HG02884 (cell line): Measurements from ENCODE around the gene FKTN.
"Not testable (repeated sequence)": the region's sequence is repeated elsewhere in the genome, so short reads cannot be mapped to it uniquely, and the experiment has no call there.

ENCODE experiments used
- ATAC-seq: cut with Tn5 transposase; IDR thresholded peaks from one replicate; pipeline ENCODE4 v1.9.1; 2021; ENCODE audit warnings: mild to moderate bottlenecking, moderate library complexity; ENCODE audit not compliant: unreplicated experiment

Gene FKTN

DNA sequence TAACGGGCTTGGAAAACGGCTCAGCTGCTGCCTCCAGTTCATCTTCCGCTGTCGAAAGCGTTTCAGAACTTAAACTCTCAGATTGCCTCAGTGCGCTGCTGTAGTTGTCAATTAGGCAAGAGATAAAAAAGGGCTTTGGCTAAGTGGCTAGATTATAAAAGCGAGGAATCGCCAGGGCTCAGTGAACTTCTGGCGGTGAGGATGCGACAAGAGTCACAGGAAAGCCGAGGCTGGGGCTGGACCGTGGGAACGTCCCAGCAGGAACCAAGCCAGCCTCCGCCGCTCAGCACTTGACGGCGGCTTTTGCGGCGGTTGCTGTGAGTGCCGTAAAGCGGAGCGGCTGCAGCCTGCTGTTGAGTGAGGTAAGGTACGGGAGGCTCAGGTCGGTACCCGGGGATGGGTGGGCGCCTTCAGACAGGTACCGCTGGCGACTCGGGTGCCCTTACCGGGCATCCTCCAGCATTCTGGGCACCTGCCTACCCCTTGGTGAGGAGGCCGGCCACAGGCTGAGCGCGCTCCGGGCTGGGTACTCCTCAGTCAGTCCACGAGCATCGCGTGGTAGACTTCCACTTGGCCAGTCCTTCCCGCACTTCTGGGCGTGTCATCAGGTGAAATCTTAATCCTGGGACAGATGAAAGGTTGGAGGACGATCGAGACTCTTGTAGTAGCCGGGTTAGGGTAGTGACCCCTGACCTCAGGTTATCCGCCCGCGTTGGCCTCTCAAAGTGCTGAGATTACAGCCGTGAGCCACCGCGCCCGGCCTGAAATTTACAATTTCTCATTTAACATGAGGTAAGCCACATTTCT lies at the start of gene FKTN:
FKTN (plus strand) TSS at position 328 of the 807 bp plus-strand sequence. CDS start 16,902 bp downstream, outside the sequence.
- ATAC-seq: peak; percentile 91

DNA sequence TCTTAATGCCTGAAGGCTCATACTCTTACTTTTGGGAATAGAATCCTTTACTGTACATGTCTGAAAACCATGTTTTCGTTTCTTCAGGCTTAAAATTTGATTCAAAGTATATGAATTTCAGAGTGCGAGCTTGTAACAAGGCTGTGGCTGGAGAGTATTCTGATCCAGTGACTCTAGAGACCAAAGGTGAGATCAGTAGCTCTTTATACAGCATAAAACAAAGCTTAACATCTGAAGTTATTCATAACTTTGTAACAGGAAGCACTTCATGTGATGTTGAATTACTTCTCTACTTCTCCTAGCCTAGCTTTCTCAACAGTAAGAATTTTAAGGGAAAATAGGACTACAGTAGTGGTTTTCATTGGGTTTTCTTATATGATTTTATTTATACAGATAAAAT lies 49.4 kb upstream of the FKTN start:
- ATAC-seq: no peak

DNA sequence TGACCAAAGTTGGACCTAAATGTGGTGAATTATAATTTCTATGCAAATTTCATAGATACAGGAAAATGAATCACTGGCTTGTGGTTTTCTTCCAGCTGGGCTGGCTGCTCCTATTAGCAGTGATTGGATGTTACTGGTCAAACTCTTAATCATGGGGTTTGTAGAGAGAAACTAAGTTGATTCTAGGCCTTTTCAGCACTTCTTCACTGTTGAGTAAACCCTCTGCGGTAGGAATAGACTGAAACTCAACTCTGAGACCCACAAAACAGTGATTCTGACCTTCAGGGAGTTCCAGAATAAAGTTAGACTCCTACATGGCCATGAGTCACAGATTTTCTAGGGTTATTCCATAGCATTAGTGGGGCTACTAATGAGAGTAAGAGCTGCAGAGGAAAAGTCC lies 47.9 kb upstream of the FKTN start:
- ATAC-seq: peak; percentile 77

DNA sequence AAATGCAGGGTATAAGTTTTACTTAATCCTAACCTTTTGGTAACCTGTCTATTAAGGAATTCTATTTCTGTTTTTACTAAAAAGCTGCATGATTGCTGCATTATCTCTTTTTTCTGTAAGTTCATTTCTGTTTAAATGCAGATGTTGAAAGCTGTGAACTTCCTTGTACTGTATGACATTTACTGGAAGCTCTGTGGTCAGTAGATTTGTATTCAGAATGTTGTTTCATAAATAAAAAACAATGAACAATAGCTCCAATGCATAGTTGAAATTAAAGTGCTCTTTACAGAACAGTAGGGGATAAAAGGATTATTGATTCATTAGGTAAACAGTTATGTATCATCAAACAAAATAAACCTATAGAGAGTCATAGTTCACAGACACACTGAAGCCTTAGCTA lies 46.5 kb upstream of the FKTN start:
- no peak for ATAC-seq

DNA sequence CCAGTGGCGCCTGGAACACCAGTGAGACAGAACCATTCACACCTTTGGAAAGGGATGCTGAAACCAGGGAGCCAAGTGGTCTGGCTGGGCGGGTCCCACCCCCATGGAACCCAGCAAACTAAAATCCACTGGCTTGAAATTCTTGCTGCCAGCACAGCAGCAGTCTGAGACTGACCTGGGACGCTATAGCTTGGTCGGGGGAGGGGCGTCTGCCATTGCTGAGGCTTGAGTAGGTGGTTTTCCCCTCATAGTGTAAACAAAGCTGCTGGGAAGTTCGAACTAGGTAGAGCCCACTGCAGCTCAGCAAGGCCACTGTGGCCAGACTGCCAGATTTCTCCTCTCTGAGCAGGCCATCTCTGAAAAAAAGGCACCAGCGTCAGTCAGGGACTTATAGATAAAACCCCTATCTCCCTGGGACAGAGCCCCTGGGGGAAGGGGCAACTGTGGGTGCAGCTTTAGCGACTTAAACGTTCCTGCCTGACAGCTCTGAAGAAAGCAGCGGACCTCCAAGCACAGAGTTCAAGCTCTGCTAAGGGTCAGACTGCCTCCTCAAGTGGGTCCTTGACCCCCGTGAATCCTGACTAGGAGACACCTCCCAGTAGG lies 42.0 kb upstream of the FKTN start:
- ATAC-seq: no peak

DNA sequence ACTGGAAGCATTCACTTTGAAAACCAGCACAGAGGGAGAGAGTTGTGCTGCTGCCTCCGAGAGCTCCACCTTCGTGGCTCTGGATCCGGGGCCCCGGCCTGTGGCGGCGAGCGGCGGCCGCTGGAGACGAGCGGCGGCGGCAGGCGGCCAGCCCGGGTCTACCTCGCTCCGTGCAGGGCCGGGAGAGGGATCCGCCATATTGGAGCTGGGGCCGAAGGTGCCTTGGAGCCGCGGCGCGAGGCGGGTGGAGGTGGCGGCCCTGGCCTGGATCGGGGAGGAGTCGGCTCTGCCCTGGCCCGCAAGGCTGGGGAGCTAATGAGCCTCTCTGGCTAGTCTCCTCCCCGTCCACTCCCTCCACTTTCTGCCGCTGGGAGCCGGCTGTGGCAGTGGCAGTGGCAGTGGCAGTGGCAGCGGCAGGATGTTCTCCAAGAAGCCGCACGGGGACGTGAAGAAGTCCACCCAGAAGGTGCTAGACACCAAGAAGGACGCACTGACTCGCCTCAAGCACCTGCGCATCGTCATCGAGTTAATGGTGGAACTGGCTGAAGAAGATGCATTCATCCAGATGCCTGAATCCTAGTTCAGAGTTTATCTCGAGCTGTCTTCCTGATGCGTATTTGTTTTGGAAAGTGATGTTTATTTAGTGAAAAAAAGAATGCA lies 38.1 kb upstream of the FKTN start:
- peak; percentile 44 for ATAC-seq

DNA sequence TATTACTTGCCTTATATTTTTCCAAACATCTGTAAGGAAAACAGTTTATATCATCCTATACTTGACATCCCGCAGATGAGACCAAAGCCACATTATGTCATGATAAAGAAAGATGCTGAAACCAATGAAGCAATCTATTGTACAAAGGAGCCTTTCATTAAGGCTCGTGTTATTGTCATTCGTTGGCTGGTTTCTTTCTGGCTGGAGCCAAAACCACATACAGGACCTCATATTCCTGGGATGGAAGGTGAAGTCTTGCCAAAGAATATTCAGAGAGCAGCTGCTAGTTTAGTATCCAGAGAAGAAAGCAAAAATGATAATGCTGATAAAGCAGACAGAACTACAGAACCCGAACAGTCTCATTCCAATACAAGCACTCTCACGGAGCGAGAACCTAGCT lies 36.9 kb upstream of the FKTN start:
- not testable (repeated sequence) for ATAC-seq

DNA sequence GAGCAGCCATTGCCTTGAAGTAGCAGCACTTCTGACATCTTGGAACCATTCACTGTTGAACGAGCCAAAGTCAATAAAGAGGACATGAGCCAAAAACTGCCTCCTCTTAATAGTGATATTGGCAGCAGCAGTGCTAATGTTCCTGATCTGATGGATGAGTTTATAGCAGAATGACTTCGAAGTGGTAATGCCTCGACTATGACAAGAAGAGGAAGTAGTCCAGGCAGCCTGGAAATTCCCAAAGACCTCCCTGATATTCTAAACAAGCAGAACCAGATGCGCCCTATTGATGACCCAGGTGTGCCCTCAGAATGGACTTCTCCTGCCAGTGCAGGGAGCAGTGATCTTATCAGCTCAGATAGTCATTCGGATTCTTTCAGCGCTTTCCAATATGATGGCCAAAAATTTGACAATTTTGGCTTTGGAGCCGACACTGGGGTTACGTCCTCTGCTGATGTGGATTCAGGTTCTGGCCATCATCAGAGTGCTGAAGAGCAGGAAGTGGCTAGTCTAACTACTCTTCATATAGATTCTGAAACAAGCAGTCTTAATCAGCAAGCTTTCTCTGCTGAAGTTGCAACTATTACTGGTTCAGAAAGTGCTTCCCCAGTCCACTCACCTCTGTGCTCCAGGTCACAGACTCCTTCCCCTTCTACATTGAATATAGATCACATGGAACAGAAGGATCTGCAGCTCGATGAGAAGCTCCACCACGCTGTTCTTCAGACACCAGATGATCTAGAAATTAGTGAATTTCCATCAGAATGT lies 35.1 kb upstream of the FKTN start:
- ATAC-seq: peak; percentile 89

DNA sequence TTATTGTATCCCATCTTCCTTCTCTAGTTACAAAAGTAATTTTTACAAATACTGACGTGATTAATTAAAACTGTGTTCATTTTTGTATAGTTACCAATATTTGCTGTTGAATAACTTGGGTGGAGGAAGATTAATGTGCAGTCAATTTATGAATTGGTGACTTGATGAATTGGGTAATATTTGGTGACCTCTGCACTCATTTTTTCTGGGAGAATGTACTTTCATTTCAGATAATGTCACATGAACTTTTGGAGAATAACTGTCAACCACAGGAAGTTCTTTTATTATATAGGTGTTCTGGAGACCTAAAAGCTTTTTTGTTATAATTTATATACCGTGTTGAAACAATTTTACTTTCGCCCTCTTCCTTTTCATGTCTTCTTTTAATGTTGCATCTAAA lies 26.4 kb upstream of the FKTN start:
- ATAC-seq: no peak

DNA sequence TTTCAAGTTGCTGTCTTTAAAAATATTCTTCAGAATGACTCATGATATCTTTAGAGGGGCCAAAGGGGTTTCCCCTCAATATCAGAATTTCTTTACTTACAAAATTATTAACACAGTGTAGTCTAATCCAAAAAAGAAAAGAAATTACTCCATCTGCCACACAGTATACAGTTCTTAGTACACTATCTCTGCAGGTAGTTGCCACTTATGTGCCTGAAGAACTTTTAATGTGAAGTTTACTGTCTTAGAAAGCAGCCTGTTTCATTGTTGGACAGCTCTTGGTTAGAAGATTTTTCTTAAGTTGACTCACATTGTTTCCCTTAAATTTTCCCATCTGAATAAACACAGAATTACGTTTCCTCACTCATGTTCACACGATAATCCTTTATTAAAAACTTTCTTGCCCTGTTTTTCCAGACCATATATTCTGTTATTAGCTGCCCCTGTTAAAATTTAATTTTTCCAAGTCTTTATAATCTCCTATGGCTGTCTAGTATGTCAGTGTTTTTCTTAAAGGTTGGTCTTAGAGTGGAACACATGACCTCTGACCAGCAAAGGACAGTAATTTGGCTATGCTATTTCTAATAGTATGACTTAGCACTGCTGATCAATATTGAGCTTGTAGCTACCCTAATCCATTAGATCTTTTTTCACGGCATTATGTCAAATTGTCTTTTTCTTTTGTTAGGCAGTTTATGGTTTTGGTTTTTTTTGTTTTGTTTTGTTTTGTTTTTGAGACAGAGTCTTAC lies 21.8 kb upstream of the FKTN start:
- ATAC-seq: peak; percentile 78

DNA sequence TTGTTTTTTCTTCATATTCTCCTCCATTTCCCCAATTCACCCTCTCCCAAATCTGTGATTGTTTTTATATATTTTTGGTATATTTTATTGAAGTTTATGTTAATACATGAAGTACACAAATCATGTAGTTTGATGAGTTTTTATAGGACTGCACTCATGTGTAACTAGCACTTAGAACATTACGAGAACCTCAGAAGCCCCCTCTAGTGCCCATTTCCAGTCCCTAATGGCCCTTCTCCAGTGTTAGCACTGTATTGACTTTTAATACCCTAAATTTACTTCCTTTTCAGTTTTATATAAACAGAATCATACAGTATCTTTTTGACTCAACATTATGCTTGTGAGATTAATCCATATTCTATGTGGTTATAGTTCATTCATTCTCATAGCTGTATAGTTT lies 18.5 kb upstream of the FKTN start:
- ATAC-seq: no peak

DNA sequence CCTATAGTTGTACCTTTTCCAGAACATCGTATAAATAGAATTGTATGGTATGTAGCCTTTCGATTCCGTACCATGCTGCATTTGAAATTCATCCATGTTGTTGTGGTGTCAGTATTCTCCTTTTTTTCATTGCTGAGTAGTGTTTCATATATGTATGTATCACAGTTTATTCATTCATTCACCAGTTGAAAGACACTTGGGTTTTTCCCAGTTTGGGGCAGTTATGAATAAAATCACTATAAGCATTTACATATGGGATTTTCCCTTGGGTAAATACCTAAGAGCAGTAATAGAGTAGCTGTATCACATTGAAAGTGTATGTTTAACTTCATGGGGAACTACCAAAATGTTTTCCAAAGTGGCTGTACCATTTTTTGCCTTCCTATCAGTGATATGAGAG lies 16.1 kb upstream of the FKTN start:
- ATAC-seq: peak; percentile 98

DNA sequence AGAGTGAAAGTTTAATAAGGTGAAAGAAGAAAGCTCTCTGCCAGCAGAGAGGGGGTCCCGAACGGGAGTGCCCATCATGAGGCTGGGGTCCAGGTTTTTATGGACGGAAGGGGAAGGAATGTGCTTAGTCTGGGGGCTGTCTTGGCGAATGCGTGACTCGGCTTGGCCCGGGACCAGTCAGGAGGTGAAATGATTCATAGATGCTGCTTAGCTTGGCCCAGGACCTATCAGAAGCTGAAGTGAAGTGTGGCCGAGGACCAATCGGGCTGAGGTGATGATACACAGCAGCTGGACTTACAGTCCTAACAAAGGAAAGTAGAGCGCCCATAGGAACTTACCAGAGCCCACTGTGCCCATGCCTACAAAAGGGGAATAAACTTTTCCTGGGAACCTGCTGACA lies 3.9 kb upstream of the FKTN start:
- ATAC-seq: no peak

DNA sequence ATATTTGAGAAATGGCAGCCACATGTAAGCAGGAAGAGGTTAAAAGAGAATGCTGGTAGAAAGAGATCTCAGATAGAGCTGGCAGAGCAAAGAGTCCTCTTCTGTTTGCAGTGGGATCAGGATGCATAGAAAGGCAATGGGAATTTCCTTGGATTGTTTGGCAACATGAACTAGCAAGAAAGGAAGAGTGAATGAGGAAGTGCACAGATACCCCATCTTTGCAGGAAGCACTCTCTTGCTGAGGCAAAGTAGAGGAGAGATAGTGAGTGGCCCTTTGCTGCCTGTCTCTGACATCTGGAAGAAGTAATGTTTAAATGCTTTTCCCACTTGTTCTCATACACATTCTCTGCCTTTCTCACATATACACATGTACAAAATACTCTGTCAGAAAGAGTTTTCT lies 14.5 kb downstream of the FKTN start:
- ATAC-seq: no peak

DNA sequence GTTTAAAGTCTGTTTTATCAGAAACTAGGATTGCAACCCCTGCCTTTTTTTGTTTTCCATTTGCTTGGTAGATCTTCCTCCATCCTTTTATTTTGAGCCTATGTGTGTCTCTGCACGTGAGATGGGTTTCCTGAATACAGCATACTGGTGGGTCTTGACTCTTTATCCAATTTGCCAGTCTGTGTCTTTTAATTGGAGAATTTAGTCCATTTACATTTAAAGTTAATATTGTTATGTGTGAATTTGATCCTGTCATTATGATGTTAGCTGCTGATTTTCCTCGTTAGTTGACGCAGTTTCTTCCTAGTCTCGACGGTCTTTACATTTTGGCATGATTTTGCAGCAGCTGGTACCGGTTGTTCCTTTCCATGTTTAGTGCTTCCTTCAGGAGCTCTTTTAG lies 22.0 kb downstream of the FKTN start:
- ATAC-seq: not testable (repeated sequence)

DNA sequence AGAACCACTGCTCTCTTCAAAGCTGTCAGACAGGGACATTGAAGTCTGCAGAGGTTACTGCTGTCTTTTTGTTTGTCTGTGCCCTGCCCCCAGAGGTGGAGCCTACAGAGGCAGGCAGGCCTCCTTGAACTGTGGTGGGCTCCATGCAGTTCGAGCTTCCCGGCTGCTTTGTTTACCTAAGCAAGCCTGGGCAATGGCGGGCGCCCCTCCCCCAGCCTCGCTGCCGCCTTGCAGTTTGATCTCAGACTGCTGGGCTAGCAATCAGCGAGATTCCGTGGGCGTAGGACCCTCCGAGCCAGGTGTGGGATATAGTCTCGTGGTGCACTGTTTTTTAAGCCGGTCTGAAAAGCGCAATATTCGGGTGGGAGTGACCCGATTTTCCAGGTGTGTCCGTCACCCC lies 23.6 kb downstream of the FKTN start:
- not testable (repeated sequence) for ATAC-seq

DNA sequence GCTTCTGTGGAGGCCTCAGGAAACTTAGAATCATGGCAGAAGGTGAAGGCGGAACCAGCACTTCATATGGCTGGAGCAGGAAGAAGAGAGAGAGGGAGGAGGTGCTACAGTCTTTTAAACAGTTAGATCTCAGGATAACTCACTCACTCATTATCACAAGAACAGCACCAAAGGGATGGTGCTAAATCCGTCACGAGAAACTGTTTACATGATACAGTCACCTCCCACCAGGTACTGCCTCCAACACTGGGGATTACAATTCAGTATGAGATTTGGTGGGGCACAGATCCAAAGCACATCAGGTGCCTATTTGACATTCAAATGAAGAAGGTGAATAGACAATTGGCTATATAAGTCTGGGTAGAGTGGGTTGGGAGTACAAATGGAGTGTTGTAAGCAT lies 35.2 kb downstream of the FKTN start:
- ATAC-seq: no peak

DNA sequence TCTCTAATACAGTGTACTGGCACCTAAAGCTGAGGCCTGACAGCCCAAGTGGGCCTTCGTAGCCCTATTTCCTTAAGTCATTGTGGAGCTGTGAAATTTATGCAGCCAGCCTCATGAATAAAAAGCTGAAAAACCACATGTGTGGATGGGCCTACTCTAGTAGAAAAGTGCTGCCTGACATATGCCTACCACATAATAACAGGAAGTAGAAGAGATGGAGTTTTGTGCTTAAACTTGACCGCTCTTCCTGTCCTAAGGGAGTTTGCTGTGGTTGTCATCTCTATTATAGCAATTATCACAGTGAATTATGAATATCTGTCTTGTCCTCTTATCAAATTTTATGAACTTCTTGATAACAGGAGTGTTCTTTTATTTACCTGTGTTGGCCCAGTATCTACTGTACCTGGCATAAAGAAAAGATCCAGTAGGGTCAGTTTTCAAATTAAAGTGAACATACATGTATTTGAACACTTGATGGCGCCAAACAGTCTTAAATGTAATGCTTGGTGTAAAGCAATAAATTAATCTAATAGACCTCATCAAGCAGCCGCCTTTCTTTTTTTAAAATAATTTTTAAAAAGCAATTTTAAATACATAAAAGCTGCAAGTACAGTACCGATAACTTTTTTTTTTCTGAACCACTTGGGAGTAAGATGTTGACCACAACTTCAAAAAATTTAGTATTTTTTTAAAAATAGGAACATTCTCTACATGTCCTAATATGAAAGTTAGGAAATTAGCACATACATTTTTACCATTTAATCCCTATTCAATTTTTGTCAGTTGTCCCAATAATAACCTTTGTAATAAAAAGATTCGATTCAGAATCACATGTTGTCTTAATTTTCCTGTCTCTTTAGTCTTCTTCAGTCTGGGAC lies 51.0 kb downstream of the FKTN start:
- ATAC-seq: peak; percentile 68

DNA sequence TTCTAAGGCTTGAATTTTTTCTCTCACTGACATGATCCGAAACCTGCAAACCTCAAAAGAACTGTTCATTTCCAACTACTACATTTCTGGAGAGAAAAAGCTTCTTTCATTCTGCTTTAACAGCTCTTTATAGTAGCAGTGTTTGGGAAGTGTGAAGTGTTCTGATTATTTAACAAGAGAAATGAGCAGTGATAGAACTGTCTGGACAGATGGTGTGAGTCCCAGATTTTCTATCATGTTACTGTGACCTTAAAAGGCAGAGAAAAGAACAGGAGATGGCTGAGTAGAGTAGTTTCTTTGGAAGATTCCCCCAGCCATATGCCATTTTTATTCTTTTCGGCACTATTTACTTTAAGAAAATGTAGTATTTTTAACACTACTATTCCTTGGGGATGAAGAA lies 63.1 kb downstream of the FKTN start:
- ATAC-seq: no peak

DNA sequence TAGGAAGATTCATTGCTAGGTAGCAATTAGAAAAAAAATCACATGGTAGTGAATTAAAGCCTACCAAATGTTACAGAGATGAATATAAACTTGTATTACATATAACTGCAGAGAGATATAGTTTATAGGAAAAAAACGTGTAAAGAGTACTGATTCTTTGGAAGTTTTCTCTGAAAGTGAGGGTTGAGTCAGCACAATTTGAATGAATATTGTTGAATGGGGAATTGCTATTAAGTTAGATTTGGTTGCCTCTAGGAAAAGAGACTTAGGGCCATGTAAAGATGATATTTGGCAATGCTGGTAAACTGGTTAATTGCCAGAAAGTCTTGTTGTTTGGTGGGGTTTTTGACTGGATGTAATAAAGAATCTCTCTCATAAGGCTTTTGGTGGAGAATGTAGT lies 67.2 kb downstream of the FKTN start:
- ATAC-seq: no peak
